Measurements from ENCODE around the gene MSANTD7. TPM values are rescaled to one million over a fixed set of nuclear protein-coding genes. Genes with fewer than 3 reads are reported as not detected.

Gene MSANTD7
- total and polyA plus RNA-seq, 12 donors: 2.6 to 14.8 (median 7.5) TPM

DNA sequence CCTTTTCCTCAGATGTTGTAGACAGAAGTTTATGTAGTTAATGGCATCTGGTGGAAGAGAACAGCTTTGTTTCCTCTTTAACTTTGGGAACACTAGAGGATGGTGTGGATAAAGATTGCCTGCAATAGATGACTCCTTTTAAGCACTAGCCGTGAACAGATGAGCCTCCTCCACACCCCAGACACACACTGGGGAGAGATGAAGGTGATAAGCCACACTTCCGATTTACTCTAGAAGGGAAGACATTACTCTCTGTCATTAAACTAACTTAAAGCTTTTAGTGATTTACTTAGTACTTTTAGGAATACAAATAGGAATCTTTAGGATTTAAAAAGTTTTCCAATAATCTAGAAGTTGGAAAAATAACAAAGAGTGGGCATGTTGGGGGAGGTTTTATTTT lies 6.8 kb downstream of the MSANTD7 start:
- Histone ChIP-seq H3K9me3 (replicated peaks in 1 of 3) (no peaks in the 10 kb centered on the region), H3K27ac (no peak overlapping the region), H3K27me3 (no peaks in the 10 kb centered on the region), H3K4me1 (replicated peaks in 1 of 2) (peaks cover 0 to 2% of the 10 kb centered on the region in 2 donors), H3K4me3 (no peak overlapping the region), H3K36me3 (replicated peaks in 1 of 2) (peaks cover 0 to 52% of the 10 kb centered on the region in 2 donors)
- no peak for DNase-seq
- intact Hi-C loops (cut with DNase I): no loop called here
- WGBS, 4 donors: 58 to 84% (median 77%) methylated on average over 2 of the region's 2 CpGs
- TF ChIP-seq POLR2A (IDR thresholded peaks at IDR 0.05): no peak
- TF ChIP-seq, protein P1, sequence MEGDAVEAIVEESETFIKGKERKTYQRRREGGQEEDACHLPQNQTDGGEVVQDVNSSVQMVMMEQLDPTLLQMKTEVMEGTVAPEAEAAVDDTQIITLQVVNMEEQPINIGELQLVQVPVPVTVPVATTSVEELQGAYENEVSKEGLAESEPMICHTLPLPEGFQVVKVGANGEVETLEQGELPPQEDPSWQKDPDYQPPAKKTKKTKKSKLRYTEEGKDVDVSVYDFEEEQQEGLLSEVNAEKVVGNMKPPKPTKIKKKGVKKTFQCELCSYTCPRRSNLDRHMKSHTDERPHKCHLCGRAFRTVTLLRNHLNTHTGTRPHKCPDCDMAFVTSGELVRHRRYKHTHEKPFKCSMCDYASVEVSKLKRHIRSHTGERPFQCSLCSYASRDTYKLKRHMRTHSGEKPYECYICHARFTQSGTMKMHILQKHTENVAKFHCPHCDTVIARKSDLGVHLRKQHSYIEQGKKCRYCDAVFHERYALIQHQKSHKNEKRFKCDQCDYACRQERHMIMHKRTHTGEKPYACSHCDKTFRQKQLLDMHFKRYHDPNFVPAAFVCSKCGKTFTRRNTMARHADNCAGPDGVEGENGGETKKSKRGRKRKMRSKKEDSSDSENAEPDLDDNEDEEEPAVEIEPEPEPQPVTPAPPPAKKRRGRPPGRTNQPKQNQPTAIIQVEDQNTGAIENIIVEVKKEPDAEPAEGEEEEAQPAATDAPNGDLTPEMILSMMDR (IDR thresholded peaks at IDR 0.05): no peak

DNA sequence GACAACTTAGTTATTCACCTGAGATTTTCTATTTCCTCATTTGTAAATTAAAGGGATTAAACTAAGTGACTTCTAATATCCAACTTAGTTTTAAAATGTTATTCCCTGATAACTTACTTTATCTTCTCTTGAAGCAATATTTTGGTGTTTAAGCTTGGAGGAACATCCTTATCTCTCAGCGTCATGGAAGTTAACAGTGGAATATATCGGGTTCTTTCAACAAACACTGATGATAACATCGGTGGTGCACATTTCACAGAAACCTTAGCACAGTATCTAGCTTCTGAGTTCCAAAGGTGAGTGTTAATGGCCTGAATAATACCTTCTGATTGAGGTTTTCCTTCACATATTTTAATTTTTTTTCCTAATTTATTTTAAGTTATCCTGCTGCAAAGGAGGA lies 14.1 kb downstream of the MSANTD7 start:
- Histone ChIP-seq H3K27ac (no peak overlapping the region), H3K36me3 (replicated peaks in 1 of 2) (peaks cover 0 to 17% of the 10 kb centered on the region in 2 donors), H3K9me3 (replicated peaks in 1 of 3) (no peaks in the 10 kb centered on the region), H3K4me1 (replicated peaks in 1 of 2) (no peaks in the 10 kb centered on the region), H3K4me3 (no peak overlapping the region), H3K27me3 (no peaks in the 10 kb centered on the region)
- WGBS, 4 donors: 84 to 92% (median 90%) methylated on average over 3 of the region's 3 CpGs
- no peak for DNase-seq
- intact Hi-C loops (cut with DNase I): no loop called here
- TF ChIP-seq POLR2A (IDR thresholded peaks at IDR 0.05): no peak
- TF ChIP-seq, protein P1 (IDR thresholded peaks at IDR 0.05): no peak

DNA sequence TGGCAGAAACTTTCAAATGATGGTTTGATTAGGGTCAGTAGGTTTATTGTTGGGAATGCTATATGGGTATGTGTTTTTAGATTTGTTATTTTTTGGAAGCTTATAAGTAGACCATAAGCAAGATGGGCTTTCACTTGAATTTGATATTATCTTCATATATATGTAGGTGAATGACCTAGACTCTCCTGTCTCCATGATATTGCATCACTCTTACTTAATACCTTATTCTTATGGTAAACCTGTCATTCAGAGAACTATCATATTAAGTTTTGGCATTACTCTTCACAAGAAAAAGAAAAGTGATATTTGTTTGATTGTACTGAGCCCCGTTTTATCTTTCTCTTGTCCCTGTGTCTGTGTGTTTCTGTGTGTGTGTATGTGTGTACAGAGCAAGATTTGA lies 17.3 kb downstream of the MSANTD7 start:
- TF ChIP-seq, protein P1 (IDR thresholded peaks at IDR 0.05): no peak
- no peak for TF ChIP-seq POLR2A (IDR thresholded peaks at IDR 0.05)
- peaks cover 0 to 17% of the 10 kb centered on the region in 2 donors for H3K36me3 ChIP-seq (replicated peaks in 1 of 2)
- intact Hi-C loops (cut with DNase I): no loop called here
- WGBS, 4 donors: 91 to 97% (median 92%) methylated on average over 1 of the region's 1 CpG
- no peaks in the 10 kb centered on the region for H3K27me3 ChIP-seq
- DNase-seq: no peak
- no peak overlapping the region for H3K27ac ChIP-seq
- H3K4me3 ChIP-seq: no peak overlapping the region
- no peaks in the 10 kb centered on the region for H3K9me3 ChIP-seq (replicated peaks in 1 of 3)
- no peaks in the 10 kb centered on the region for H3K4me1 ChIP-seq (replicated peaks in 1 of 2)

DNA sequence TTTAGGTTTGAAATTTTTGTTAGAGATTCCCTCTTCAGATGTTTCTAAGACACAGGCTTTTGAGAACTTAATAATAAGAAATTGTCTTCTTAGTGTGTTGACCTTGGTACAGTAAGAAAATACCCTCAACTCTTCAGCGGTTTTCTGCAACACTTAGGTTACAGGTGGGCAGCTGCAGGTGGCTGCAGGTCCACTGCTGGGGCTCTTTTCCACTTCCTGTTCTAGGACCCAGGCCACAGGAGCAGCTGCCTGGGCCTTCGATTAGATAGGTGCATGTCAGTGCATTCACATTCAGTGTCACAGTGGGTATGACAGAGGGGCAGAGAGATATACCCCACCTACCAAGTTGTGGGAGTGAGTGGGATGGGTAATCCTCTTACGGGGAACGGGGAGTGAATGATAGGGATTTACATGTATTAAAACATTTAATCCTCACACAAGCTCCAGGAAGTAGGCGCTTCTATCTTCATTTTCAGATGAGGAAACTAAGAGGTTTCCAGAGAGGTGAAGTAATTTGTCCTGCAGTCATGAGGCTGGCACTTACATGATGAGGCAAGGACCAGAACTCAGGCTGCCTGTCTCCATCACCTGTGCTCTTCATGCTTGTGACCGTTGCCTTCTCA lies 20.3 kb downstream of the MSANTD7 start:
- Histone ChIP-seq H3K36me3 (replicated peaks in 1 of 2) (peaks cover 0 to 14% of the 10 kb centered on the region in 2 donors), H3K4me1 (replicated peaks in 1 of 2) (no peaks in the 10 kb centered on the region), H3K4me3 (no peak overlapping the region), H3K9me3 (replicated peaks in 1 of 3) (no peaks in the 10 kb centered on the region), H3K27ac (no peak overlapping the region), H3K27me3 (no peaks in the 10 kb centered on the region)
- TF ChIP-seq, protein P1 (IDR thresholded peaks at IDR 0.05): no peak
- no peak for TF ChIP-seq POLR2A (IDR thresholded peaks at IDR 0.05)
- DNase-seq: no peak
- WGBS, 4 donors: 91 to 97% (median 93%) methylated on average over 6 of the region's 6 CpGs
- intact Hi-C loops (cut with DNase I): no loop called here

Data from adrenal gland (tissue), 12 donors.